HG03378 (cell line): ENCODE measurements around the gene NHSL2.
"Not testable (repeated sequence)": the region's sequence is repeated elsewhere in the genome, so short reads cannot be mapped to it uniquely, and the experiment has no call there.

ENCODE experiments used
- ATAC-seq: cut with Tn5 transposase; IDR thresholded peaks from one replicate; pipeline ENCODE4 v1.9.1; 2021; ENCODE audit warnings: mild to moderate bottlenecking, moderate library complexity; ENCODE audit not compliant: unreplicated experiment

The NHSL2 gene

GRCh38 chrX:72146527-72146926 is 235.9 kb downstream of the NHSL2 start:
- ATAC-seq: peak; percentile 45

DNA sequence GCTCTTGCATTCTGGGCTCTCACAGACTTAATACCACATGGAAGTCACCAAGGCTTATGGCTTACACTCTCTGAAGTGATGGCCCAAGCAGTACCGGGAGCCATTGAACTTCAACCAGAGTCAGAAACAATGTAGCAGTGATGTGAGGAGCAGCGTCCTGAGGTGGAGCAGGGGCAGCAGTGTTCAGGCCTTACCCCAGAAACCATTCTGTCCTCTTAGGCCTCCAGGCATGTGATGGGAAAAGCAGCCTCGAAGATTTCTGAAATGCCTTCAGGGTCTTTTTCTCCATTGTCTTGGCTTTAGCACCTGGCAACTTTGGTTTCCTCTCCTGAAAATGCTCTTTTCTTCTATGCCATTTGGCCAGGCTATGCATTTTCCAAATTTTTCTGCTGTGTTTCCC is 248.1 kb downstream of the NHSL2 start:
- ATAC-seq: no peak

DNA sequence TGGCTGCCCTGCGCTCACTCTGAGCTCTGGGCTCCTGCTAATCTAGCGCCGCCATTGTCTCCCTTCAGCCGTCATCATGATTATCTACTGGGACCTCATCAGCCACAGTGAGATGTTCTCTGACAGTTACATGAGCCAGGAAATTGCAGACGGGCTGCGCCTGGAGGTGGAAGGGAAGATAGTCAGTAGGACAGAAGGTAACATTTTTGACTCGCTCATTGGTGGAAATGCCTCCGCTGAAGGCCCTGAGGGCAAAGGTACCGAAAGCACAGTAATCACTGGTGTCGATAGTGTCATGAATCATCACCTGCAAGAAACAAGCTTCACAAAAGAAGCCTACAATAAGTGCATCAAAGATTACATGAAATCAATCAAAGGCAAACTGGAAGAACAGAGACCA is 249.1 kb downstream of the NHSL2 start:
- ATAC-seq: no peak

DNA sequence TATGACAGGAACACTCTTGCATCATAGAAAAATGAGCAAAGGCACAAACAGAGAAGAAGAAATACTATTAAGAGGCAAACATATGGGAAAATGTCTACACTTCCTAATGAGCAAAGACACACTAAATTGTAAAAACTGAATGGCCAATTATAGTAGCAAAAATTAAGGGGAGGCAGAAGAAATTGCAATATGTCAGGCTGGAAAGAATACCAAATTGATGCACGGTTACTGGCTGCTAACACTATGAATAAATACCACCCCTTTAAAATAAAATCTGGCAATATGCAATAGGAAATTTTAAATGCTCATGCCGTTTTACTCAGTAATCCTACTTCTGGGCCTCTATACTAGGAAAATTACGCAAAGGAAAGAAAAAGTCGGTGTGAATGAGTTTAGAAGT is 254.9 kb downstream of the NHSL2 start:
- no peak for ATAC-seq

- ATAC-seq: no peak
These were observed 258.5 kb downstream of the NHSL2 start for GRCh38 chrX:72169008-72169728.

- ATAC-seq: not testable (repeated sequence)
These were observed 265.6 kb downstream of the NHSL2 start for GRCh38 chrX:72176289-72176688.

- no peak for ATAC-seq
These were observed 266.3 kb downstream of the NHSL2 start for GRCh38 chrX:72176981-72177380.

DNA sequence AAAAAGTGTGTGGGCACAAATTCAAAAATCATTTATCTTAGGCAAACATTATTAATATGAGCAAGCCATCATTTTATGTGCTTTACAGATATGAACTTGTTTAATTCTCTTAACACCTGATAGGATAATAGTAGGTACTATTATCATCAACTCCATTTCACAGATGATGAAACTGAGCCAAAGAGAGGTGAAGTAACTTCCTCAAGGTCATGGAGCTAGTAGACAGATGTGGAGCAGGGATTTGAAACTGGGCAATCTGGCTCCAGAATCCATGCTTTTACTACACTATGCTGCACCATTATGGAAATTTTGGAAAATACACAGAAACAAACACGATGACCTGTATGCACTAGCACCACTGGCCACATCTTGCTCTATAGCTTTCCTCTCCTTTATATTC is 269.9 kb downstream of the NHSL2 start:
- no peak for ATAC-seq

DNA sequence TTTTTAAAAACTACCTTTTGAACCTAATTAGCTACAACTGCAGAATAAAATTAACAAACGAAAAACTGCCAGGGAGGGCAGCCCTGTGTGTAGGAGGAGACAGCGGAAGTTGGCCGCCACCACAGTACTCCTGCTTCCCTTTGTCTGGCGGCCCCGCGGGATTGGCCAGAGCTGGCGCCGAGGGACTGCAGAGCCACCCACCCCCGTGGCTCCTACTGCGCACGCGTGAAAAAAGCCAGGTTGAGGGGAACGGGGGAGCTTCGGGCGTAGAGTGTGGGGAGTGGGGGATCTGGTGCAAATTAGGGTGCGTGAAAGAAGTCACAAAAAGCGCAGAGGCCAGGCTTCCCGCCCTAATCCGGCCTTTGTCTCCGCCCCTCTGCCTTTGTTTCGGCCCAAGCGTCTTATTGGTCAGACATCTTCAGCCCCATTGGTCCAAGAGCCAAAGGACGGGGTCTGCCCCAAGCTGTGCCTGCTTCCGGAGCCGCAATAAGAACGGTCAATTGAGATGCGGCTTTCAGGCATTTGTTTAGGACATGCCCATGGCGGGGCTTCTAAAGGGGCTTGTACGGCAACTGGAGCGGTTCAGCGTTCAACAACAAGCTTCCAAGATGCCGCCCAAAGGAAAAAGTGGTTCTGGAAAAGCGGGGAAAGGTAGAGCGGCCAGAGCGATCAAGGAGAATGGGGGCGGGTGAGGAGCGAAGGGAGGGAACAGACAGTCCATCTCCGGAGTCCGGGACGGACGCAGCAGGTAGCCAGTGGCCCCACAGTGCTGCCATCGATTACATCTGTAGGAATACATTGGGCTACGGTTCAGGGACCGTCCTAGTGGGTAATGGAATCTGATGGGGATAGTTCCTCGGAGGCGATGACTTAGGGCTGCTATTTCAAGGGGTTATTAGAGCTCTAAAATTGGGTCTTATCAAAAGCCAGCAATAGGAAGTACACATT is 270.8 kb downstream of the NHSL2 start, which contains the start of gene PIN4:
PIN4 (plus strand) TSS at position 580 of the 948 bp plus-strand sequence; CDS start at position 609, 29 bp downstream.
- ATAC-seq: peak; percentile 92

DNA sequence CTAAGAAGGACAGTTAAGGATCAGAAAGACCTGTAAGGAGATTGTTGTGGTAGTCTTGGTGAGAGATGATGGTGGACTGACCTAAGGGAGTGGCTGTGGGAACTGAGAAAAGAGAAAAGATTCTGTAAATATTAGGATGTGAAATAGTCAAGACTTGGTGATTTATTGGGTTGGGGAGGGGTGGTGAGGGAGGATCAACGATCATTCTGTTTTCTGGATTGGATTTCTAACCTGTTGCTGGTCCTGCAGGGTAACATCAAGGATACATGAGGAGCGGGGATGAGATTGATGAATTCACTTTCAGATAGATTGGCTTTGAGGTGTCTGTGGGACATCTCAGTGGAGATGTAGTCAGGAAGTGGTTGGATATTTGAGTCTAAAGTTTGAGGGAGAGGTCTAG is 272.3 kb downstream of the NHSL2 start:
- ATAC-seq: no peak

GRCh38 chrX:72201836-72202536 is 291.3 kb downstream of the NHSL2 start:
- ATAC-seq: no peak
